Measurements from ENCODE around the gene DGAT2. TPM values are rescaled to one million over a fixed set of nuclear protein-coding genes. Genes with fewer than 3 reads are reported as not detected.

The DGAT2 gene
- polyA plus RNA-seq, 1 donor from 2014 or later = 2.7 TPM

- Histone ChIP-seq H4K20me1 (ENCODE audit: insufficient read depth) (no peaks in the 10 kb centered on the region), H3K9ac (ENCODE audit: low read length) (no peak overlapping the region), H3K9me2 (ENCODE audit: insufficient read depth, low read length) (no peaks in the 10 kb centered on the region), H3K27ac (ENCODE audit: low read length) (no peak overlapping the region), H3K79me2 (replicated peaks; ENCODE audit: insufficient read depth, low read length) (no peaks in the 10 kb centered on the region), H3K9me3 (ENCODE audit: low read length) (no peaks in the 10 kb centered on the region), H2AFZ (ENCODE audit: low read depth, low read length) (no peak overlapping the region), H3K4me2 (ENCODE audit: low read length) (no peak overlapping the region), H3K36me3 (ENCODE audit: insufficient read depth, low read length) (no peaks in the 10 kb centered on the region), H3K27me3 (ENCODE audit: insufficient read depth, low read depth, low read length) (peaks cover 37% of the 10 kb centered on the region), H3K4me3 (ENCODE audit: low read length) (no peak overlapping the region), H3F3A (ENCODE audit: insufficient read depth, low read length, poor library complexity, severe bottlenecking) (no peaks in the 10 kb centered on the region)
- TF ChIP-seq REST (IDR thresholded peaks at IDR 0.05; ENCODE audit: borderline replicate concordance) (no peak), MXI1 (conservative IDR thresholded peaks at IDR 0.05; ENCODE audit: poor library complexity, severe bottlenecking) (no peak), SMC3 (conservative IDR thresholded peaks at IDR 0.05; ENCODE audit: poor library complexity) (no peak), POLR2AphosphoS5 (IDR thresholded peaks at IDR 0.05) (no peak), RAD21 (conservative IDR thresholded peaks at IDR 0.05) (no peak), TAF1 (IDR thresholded peaks at IDR 0.05; ENCODE audit: low read depth) (no peak)
Measured at GRCh38 chr11:75766443-75767227, 1.9 kb upstream of the DGAT2 start.

GRCh38 chr11:75767228-75767572 is 1.4 kb upstream of the DGAT2 start:
- no peak overlapping the region for H3K27ac ChIP-seq (ENCODE audit: low read length)
- no peaks in the 10 kb centered on the region for H3K9me3 ChIP-seq (ENCODE audit: low read length)
- no peak overlapping the region for H3K9ac ChIP-seq (ENCODE audit: low read length)
- H2AFZ ChIP-seq (ENCODE audit: low read depth, low read length) = no peak overlapping the region
- H3K27me3 ChIP-seq (ENCODE audit: insufficient read depth, low read depth, low read length) = peaks cover 37% of the 10 kb centered on the region
- no peak overlapping the region for H3K4me2 ChIP-seq (ENCODE audit: low read length)
- TF ChIP-seq POLR2AphosphoS5 (IDR thresholded peaks at IDR 0.05) = no peak
- TF ChIP-seq EP300 (conservative IDR thresholded peaks at IDR 0.05; ENCODE audit: poor library complexity, severe bottlenecking) = no peak
- no peak for TF ChIP-seq TAF1 (IDR thresholded peaks at IDR 0.05; ENCODE audit: low read depth)
- no peak for TF ChIP-seq SMC3 (conservative IDR thresholded peaks at IDR 0.05; ENCODE audit: poor library complexity)
- no peak for TF ChIP-seq CTCF (IDR thresholded peaks at IDR 0.05; ENCODE audit: poor library complexity, severe bottlenecking)
- no peak overlapping the region for H3K4me3 ChIP-seq (ENCODE audit: low read length)
- H4K20me1 ChIP-seq (ENCODE audit: insufficient read depth) = no peaks in the 10 kb centered on the region
- no peaks in the 10 kb centered on the region for H3K79me2 ChIP-seq (replicated peaks; ENCODE audit: insufficient read depth, low read length)
- no peaks in the 10 kb centered on the region for H3K36me3 ChIP-seq (ENCODE audit: insufficient read depth, low read length)
- H3K9me2 ChIP-seq (ENCODE audit: insufficient read depth, low read length) = no peaks in the 10 kb centered on the region
- H3F3A ChIP-seq (ENCODE audit: insufficient read depth, low read length, poor library complexity, severe bottlenecking) = no peaks in the 10 kb centered on the region

- Histone ChIP-seq H4K20me1 (ENCODE audit: insufficient read depth) (no peaks in the 10 kb centered on the region), H3K9me2 (ENCODE audit: insufficient read depth, low read length) (no peaks in the 10 kb centered on the region), H3F3A (ENCODE audit: insufficient read depth, low read length, poor library complexity, severe bottlenecking) (no peaks in the 10 kb centered on the region), H3K36me3 (ENCODE audit: insufficient read depth, low read length) (no peaks in the 10 kb centered on the region), H3K9ac (ENCODE audit: low read length) (no peak overlapping the region), H3K27me3 (ENCODE audit: insufficient read depth, low read depth, low read length) (peaks cover 37% of the 10 kb centered on the region), H3K4me2 (ENCODE audit: low read length) (peak overlapping the region; percentile 63), H3K79me2 (replicated peaks; ENCODE audit: insufficient read depth, low read length) (no peaks in the 10 kb centered on the region), H3K27ac (ENCODE audit: low read length) (no peak overlapping the region), H3K9me3 (ENCODE audit: low read length) (no peaks in the 10 kb centered on the region), H3K4me3 (ENCODE audit: low read length) (peak overlapping the region; percentile 83), H2AFZ (ENCODE audit: low read depth, low read length) (no peak overlapping the region)
- TF ChIP-seq MXI1 (conservative IDR thresholded peaks at IDR 0.05; ENCODE audit: poor library complexity, severe bottlenecking) (no peak), POLR2AphosphoS5 (IDR thresholded peaks at IDR 0.05) (no peak), TAF1 (IDR thresholded peaks at IDR 0.05; ENCODE audit: low read depth) (no peak), RAD21 (conservative IDR thresholded peaks at IDR 0.05) (no peak), SMC3 (conservative IDR thresholded peaks at IDR 0.05; ENCODE audit: poor library complexity) (no peak), EZH2 (IDR thresholded peaks at IDR 0.05; ENCODE audit: borderline replicate concordance, insufficient read depth, low read length, poor library complexity, severe bottlenecking) (no peak), CTCF (IDR thresholded peaks at IDR 0.05; ENCODE audit: poor library complexity, severe bottlenecking) (no peak), REST (IDR thresholded peaks at IDR 0.05; ENCODE audit: borderline replicate concordance) (no peak), EP300 (conservative IDR thresholded peaks at IDR 0.05; ENCODE audit: poor library complexity, severe bottlenecking) (no peak)
Measured at GRCh38 chr11:75767793-75768111, 826 bp upstream of the DGAT2 start.

Data from neural cell (in vitro differentiated cells).